HG02840 (cell line): ENCODE results near the gene PRPF31.
"Not testable (repeated sequence)": the region's sequence is repeated elsewhere in the genome, so short reads cannot be mapped to it uniquely, and the experiment has no call there.

Source experiments
- ATAC-seq: cut with Tn5 transposase; IDR thresholded peaks from one replicate; pipeline ENCODE4 v1.9.1; 2021; ENCODE audit warnings: mild to moderate bottlenecking, moderate library complexity, moderate number of reproducible peaks; ENCODE audit not compliant: unreplicated experiment, low FRiP score

Gene PRPF31, protein sequence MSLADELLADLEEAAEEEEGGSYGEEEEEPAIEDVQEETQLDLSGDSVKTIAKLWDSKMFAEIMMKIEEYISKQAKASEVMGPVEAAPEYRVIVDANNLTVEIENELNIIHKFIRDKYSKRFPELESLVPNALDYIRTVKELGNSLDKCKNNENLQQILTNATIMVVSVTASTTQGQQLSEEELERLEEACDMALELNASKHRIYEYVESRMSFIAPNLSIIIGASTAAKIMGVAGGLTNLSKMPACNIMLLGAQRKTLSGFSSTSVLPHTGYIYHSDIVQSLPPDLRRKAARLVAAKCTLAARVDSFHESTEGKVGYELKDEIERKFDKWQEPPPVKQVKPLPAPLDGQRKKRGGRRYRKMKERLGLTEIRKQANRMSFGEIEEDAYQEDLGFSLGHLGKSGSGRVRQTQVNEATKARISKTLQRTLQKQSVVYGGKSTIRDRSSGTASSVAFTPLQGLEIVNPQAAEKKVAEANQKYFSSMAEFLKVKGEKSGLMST

DNA sequence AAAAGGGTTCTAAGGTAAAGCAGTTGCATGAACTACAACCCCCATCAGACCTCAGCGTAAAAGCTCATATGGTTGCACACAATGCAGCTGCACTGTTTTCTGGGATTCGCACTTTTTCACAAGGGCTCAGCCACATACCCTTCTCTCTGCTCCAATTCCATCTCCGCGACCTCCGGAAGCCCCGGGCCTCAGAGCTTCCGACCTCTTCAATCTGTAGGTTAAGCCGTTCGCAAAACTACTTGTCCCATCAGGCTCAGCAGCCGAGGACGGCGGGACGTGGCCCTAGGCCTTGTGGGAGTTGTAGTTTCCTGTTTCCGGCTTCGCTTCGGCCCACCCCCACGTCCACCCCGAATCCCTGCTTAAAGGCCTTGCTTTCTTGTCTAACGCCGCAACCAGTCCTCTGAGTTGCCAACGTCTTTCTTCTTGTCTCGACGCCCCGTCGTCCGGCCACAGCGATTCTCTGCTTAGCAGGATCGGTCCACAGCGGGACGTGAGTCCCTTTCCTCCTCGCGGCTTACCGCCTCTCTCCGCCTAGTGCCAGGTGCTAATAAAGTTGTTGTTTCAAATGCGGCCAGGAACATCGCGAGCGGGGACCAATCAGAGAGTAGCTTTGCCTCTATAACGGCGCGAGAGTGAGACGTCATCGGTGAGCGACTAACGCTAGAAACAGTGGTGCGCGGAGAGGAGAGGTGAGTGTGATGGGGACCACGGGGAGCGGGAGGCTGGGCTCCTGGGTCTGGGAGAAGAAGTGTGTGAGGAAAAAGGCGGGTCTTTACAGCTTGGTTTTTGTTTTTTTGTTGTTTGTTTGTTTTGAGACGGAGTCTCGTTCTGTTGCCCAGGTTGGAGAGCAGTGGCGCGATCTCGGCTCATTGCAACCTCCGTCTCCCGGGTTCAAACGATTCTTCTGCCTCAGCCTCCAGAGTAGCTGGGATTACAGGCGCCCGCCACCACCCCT lies at the start of gene PRPF31, which contains the start of gene TFPT:
Gene PRPF31 (plus strand): TSS at position 646 of the 955 bp plus-strand sequence. CDS start 2,525 bp downstream, outside the sequence.
Gene TFPT (minus strand): TSS at position 549 of the 955 bp plus-strand sequence. CDS start 388 bp downstream, at position 161.
- peak; percentile 82 for ATAC-seq

DNA sequence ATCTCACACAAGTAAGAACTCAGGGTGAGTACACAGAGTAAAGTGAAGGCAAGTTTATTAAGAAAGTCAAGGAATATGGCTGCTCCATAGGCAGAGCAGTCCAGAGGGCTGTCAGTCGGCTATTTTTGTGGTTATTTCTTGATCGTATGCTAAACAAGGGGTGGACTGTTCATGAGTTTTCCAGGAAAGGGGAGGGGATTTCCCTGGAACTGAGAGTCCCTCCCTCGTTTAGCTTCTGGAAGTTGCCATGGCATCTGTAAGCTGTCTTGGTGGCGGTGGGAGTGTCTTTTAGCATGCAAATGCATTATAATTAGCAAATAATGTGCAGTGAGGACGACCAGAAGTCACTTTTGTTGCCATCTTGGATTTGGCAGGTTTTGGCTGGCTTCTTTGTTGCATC lies 46.1 kb upstream of the PRPF31 start:
- no peak for ATAC-seq

DNA sequence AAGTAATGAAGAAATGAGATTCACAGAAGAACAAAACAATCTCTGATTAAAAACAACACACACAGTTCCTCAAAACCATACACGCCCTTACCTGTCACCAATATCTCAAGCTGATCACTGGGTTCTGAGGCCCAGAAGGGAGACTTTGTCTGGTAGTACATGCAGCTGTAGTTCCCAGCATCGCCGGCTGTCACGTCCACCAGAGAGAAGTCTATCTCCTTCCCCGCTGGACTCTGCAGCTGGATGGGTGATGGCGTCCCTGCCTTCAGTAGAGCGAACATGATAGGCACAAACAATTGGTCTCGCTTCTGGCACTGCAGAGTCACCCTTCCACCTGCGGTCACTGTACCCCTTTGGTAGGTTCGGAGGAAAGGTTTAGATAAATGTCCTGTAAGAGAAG lies 41.7 kb upstream of the PRPF31 start:
- no peak for ATAC-seq

DNA sequence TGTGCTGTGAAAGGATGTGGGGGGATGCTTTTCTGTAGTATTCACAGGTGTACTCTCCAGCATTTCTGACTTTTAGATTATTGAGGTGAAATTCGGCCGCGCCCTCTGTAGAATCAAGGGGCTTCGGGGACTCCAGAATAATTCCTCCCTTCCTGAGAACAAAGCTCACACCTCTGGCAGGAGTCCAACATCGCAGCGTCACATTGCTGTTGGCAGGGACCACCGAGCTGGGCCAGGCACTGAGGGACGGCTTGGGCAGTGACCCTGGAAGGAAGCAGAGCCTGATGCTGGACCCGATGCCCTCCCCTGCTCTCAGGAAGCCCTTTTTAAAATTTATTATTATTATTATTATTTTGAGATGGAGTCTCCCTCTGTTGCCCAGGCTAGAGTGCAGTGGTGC lies 40.7 kb upstream of the PRPF31 start:
- no peak for ATAC-seq

DNA sequence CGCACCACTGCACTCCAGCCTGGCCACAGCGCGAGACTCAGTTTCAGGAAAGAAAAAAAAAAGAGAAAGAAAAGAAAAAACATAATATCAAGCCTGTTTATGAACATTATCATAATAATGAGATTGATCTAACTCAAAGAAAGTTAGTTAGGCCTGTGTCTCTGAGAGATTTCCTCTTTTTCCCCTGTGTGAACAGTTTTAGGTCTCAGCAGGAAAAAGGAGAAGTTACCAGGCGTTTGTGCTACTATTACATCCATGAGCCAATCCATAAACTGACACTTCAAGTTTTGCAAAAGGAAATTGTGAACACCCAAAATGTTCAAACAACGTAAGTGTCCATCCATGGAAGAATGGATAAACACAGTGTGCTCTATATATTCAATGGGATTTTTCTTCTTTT lies 38.2 kb upstream of the PRPF31 start:
- no peak for ATAC-seq

GRCh38 chr19:54081032-54081431 lies 34.5 kb upstream of the PRPF31 start, which contains the start of gene TARM1:
TSS of gene TARM1 (minus strand) at chr19:54081365. CDS start at chr19:54081340, 25 bp downstream.
- no peak for ATAC-seq

GRCh38 chr19:54084410-54084809 lies 31.1 kb upstream of the PRPF31 start:
- no peak for ATAC-seq

DNA sequence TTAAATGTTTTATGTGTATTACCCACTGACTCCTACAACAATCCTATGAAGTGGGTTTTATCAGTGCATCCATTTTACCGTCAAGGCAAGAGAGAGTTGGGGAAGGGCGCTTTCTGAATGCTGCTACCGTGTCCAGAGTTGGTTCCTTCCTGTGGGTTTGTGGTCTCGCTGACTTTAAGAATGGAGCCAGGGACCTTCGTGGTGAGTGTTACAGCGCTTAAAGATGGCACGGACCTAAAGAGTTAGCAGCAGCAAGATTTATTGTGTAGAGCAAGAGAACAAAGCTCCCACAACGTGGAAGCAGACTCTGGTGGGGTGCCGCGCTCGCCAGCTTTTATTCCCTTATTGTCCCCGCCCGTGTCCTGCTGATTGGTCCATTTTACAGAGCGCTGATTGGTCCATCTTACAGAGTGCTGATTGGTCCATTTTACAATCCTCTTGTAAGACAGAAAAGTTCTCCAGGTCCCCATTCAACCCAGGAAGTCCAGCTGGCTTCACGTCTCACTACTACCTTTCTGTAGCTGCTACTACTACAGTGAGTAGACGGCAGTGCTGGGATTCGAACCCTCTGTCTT lies 21.0 kb upstream of the PRPF31 start:
- ATAC-seq = no peak

GRCh38 chr19:54095136-54095858 lies 20.3 kb upstream of the PRPF31 start:
- no peak for ATAC-seq

DNA sequence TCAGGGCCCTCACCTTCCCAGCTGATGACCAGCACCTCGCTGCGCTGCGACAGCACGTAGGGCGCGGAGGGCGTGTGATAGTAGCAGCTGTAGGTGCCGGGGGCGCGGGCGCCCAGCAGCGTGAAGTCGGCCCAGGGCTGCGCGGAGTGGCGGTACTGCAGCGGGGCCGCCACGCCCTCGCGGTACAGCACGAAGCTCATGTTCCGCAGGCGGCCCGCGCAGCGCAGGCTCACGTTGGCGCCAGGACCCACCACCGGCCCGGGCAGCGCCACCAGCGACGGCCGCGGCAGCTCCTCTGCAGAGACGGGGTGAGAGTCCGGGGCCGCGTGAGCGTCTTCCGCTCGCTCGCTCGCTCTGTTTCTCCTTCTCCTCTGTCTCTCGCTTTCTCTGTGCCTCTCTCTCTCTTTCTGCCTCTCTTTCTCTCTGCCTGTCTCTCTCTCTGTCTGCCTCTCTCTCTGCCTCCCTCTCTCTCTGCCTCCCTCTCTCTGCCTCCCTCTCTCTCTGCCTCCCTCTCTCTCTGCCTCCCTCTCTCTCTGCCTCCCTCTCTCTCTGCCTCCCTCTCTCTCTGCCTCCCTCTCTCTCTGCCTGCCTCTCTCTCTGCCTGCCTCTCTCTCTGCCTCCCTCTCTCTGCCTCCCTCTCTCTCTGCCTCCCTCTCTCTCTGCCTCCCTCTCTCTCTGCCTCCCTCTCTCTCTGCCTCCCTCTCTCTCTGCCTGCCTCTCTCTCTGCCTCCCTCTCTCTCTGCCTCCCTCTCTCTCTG lies 19.5 kb upstream of the PRPF31 start:
- not testable (repeated sequence) for ATAC-seq

DNA sequence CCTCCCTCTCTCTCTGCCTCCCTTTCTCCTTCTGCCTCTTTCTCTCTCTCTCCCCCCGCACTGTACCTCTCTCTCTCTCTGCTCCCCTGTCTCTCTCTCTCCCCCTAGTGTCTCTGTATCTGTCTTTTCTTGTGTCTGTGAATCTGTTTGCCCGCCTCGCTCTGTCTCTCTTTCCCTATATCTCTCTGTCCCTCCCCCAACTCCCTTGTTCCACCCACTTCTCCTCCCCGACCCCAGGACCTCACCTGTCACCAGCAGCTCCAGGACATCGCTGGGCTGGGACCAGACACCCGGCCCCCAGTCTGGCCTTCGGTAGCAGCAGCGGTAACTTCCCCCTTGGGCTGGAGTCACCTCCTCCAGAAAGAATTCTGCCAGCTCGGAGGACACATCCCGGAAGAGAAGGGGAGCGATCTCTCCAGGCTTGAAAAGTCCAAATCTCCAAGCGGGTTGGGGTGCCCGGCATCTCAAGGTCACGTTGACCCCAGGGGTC lies 18.9 kb upstream of the PRPF31 start:
- ATAC-seq = no peak

DNA sequence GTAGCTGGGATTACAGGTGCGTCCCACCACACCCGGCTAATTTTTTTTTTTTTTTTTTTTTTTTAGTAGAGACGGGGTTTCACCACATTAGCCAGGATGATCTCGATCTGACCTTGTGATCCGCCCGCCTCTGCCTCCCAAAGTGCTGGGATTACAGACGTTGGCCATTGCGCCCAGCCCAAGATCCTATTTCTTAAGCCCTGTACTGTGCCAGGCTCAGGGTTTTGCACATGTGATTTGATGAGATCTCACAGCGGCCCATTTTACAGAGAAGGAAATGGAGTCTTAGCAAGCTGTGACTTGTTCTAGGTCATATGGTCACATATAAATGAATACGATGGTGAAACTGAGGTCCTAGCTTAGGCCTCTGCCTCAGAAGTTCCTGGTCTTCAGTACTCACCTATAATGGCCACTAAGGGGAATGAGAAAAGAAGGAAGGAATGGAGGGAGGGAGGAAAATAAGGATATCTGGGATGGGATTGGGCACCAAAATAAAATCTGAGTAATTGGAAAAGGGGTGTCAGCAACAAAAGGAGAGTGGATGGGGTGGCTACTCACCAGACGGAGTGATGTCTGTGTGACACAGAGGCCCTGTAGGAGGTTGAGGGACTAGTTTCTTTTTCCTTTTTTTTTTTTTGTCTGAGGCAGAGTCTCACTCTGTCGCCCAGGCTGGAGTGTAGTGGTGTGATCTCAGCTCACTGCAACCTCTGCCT lies 16.2 kb upstream of the PRPF31 start:
- no peak for ATAC-seq

DNA sequence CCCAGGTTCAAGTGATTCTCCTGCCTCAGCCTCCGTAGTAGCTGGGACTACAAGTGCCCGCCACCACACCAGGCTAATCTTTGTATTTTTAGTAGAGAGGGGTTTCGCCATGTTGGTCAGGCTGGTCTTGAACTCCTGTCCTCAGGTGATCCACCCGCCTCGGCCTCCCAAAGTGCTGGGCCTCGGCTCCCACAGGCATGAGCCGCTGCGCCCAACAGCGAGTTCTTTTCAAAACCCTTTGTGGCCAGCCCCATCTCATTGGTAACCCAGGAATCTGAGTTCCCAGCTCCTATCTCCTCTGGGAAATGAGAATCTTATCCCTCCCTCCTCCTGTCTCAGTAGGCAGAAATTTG lies 15.7 kb upstream of the PRPF31 start:
- ATAC-seq = not testable (repeated sequence)

- no peak for ATAC-seq
Observed at GRCh38 chr19:54100561-54100960, 15.0 kb upstream of the PRPF31 start, which contains the start of gene OSCAR. TSS of gene OSCAR (minus strand) at chr19:54100803. CDS start at chr19:54100792, 11 bp downstream.

GRCh38 chr19:54102421-54103169 lies 13.0 kb upstream of the PRPF31 start, which contains the start of gene NDUFA3:
TSS of gene NDUFA3 (plus strand) at chr19:54102855. CDS start at chr19:54102879, 24 bp downstream.
- peak; percentile 91 for ATAC-seq

DNA sequence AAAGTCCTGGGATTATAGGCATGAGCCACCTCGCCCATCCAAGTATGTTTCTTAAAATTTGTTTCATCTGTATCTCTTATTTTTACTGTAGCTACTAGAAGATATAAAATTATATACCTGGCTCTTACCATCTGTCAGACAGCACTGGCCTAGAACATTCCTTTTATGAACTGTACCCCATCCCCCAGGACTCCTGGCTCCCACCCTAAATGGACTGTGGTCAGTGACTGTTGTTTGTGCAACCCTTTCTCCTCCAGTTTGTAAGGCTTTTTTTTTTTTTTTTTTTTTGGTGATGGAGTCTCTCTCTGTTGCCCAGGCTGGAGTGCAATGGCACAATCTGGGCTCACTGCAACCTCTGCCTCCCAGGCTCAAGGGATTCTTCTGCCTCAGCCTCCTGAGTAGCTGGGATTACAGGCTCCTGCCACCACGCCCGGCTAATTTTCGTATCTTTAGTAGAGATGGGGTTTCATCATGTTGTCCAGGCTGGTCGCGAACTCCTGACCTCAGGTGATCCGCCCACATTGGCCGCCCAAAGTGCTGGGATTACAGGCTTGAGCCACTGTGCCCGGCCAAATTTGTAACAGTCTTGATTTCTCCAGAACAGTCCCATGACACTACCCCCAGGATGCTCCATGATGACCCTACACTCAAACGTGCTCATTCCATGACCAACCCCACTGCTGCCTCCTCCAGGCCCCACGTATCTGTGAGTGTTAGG lies 10.4 kb upstream of the PRPF31 start:
- ATAC-seq = no peak

DNA sequence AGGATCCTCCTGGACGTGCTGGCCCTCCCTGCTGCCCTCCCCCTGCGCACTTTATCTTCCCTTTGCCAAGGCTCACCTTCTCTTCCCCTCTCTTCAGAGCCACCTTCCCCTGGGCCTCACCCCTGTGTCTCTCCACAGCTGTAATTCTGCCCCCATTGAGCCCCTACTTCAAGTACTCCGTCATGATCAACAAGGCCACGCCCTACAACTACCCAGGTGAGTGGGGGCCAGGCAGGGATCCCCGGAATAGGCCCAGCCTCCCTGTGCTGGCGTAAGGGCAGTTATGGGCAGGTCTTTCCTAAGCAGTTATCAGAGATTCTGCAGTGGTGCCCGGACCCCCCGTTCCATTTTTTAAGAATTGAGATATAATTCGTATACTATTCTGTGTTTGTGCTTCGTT lies 9.8 kb upstream of the PRPF31 start:
- no peak for ATAC-seq
